Naive B cell (primary cell): Measurements from ENCODE around the gene DISC1. TPM values are rescaled to one million over a fixed set of nuclear protein-coding genes. Genes with fewer than 3 reads are reported as not detected.
A peak's percentile ranks its signal among the peaks of the same experiment; 100 is the strongest.

Experiments used
- ATAC-seq, 2 donors: fragments of 150-1000 bp; cut with Tn5 transposase; 2 replicates each; pipeline ENCODE4 v1.10.0; 2021; ENCODE audit warnings: low read depth in 2 of 2, mild to moderate bottlenecking in 2 of 2, moderate library complexity in 2 of 2
- DNase-seq: peaks from one replicate; pipeline ENCODE4 v3.0.0; 2022
- H3K27ac Mint-ChIP-seq, 6 donors: one replicate each; pipeline ENCODE4 v1.8.0; 2020 to 2022; ENCODE audit warnings: mild to moderate bottlenecking in 6 of 6, mixed read lengths in 6 of 6, moderate library complexity in 5 of 6, inconsistent platforms in 2 of 6
- H3K27me3 Mint-ChIP-seq, 3 donors: one replicate each; pipeline ENCODE4 v1.8.0; 2021 to 2022; ENCODE audit warnings: mixed read lengths in 3 of 3, mild to moderate bottlenecking in 1 of 3
- H3K36me3 Mint-ChIP-seq, 2 donors: one replicate each; pipeline ENCODE4 v1.8.0; 2020 to 2022; ENCODE audit warnings: mixed read lengths in 2 of 2, inconsistent platforms in 1 of 2, mild to moderate bottlenecking in 1 of 2
- H3K4me1 Mint-ChIP-seq, 3 donors: one replicate each; pipeline ENCODE4 v1.8.0; 2020 to 2022; ENCODE audit warnings: mixed read lengths in 3 of 3, inconsistent platforms in 1 of 3, mild to moderate bottlenecking in 1 of 3, moderate library complexity in 1 of 3
- H3K4me3 Mint-ChIP-seq, 8 donors: one replicate each; pipeline ENCODE4 v1.8.0; 2020 to 2022; ENCODE audit warnings: mild to moderate bottlenecking in 8 of 8, mixed read lengths in 8 of 8, moderate library complexity in 8 of 8, inconsistent platforms in 2 of 8
- H3K9me3 Mint-ChIP-seq, 7 donors: one replicate each; pipeline ENCODE4 v1.8.0; 2020 to 2022; ENCODE audit warnings: mixed read lengths in 7 of 7, mild to moderate bottlenecking in 5 of 7, inconsistent platforms in 2 of 7, moderate library complexity in 1 of 7
- polyA plus RNA-seq, 6 donors: library from polyadenylated mRNA; unstranded; fragments of 300-500 nt; fragmentation: Illumina TruSeq; gene quantifications; one replicate each; pipeline ENCODE4 v1.2.3, GENCODE V29; 2021; ENCODE audit warnings: low read depth in 6 of 6

DISC1 gene
- polyA plus RNA-seq, 6 donors from 2014 or later = 1.3 to 2.2 (median 2.1) TPM; not detected in 1

GRCh38 chr1:231705806-231706760 lies 79.5 kb downstream of the DISC1 start:
- Mint-ChIP-seq H3K36me3 (peaks cover 39 to 42% of the 10 kb centered on the region in 2 donors), H3K27ac (no peak overlapping the region), H3K9me3 (peaks cover 0 to 1% (median 0%) of the 10 kb centered on the region in 7 donors), H3K4me3 (no peak overlapping the region), H3K4me1 (peaks cover 0 to 5% (median 0%) of the 10 kb centered on the region in 3 donors), H3K27me3 (peaks cover 32 to 45% (median 39%) of the 10 kb centered on the region in 3 donors)
- ATAC-seq (no peak), DNase-seq (no peak)

GRCh38 chr1:231706934-231707333 lies 80.3 kb downstream of the DISC1 start:
- H3K4me1 Mint-ChIP-seq = peaks cover 0 to 5% (median 0%) of the 10 kb centered on the region in 3 donors
- ATAC-seq = no peak
- H3K27me3 Mint-ChIP-seq = peaks cover 30 to 44% (median 41%) of the 10 kb centered on the region in 3 donors
- H3K27ac Mint-ChIP-seq = no peak overlapping the region
- H3K4me3 Mint-ChIP-seq = no peak overlapping the region
- H3K36me3 Mint-ChIP-seq = peaks cover 42 to 43% of the 10 kb centered on the region in 2 donors
- DNase-seq = no peak
- peaks cover 0 to 4% (median 0%) of the 10 kb centered on the region in 7 donors for H3K9me3 Mint-ChIP-seq

DNA sequence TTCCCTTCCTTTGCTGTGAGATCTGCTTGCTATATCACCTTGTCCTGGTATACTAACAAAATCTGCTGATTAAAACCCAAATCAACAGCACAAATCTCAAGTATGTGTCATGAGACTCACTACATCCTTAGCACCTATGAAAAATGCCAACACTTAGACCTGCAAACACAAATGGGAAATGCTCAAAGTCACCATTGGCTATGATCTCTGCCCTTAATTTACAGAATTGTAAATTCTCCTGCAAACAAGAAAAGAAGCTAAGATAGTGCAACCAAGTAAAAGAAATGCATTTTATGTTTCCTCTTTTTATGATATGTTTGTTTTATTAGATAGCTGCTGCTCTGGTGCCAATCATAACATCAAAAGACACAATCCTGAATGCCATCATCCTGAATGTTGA lies 80.8 kb downstream of the DISC1 start:
- ATAC-seq = no peak
- Mint-ChIP-seq H3K27ac (no peak overlapping the region), H3K4me3 (no peak overlapping the region), H3K4me1 (peaks cover 0 to 5% (median 0%) of the 10 kb centered on the region in 3 donors), H3K9me3 (peaks cover 0 to 6% (median 0%) of the 10 kb centered on the region in 7 donors), H3K36me3 (peaks cover 42% of the 10 kb centered on the region in 2 donors), H3K27me3 (peaks cover 25 to 41% (median 37%) of the 10 kb centered on the region in 3 donors)
- no peak for DNase-seq

- no peak overlapping the region for H3K27ac Mint-ChIP-seq
- peaks cover 15 to 39% (median 28%) of the 10 kb centered on the region in 3 donors for H3K27me3 Mint-ChIP-seq
- ATAC-seq = no peak
- no peak overlapping the region for H3K4me3 Mint-ChIP-seq
- peaks cover 0 to 15% (median 8%) of the 10 kb centered on the region in 7 donors for H3K9me3 Mint-ChIP-seq
- H3K4me1 Mint-ChIP-seq = peaks cover 0 to 5% (median 0%) of the 10 kb centered on the region in 3 donors
- no peak for DNase-seq
- H3K36me3 Mint-ChIP-seq = peaks cover 40 to 42% of the 10 kb centered on the region in 2 donors
Measured at GRCh38 chr1:231708394-231708793, 81.8 kb downstream of the DISC1 start.

DNA sequence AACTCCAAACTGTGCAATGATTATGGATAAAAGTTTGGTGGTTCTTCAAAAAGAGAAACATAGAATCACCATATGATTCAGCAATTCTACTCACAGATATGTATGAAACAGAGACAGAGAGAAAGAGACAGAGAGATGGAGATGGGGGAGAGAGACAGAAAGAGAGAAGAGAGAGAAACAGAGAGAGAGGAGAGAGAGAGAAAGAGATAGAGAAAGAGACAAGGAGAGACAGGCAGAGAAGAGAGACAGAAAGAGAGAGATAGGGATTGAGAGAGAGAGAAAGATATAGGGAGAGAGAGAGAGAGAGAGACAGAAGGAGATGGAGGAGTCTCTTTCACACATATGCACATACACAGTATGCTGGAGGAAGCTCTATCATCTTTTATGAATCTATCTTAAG lies 87.8 kb downstream of the DISC1 start:
- H3K27me3 Mint-ChIP-seq = peaks cover 8 to 19% (median 9%) of the 10 kb centered on the region in 3 donors
- H3K9me3 Mint-ChIP-seq = peaks cover 0 to 18% (median 10%) of the 10 kb centered on the region in 7 donors
- DNase-seq (no peak), ATAC-seq (no peak)
- H3K4me1 Mint-ChIP-seq = peaks cover 0 to 6% (median 0%) of the 10 kb centered on the region in 3 donors
- no peak overlapping the region for H3K4me3 Mint-ChIP-seq
- no peak overlapping the region for H3K27ac Mint-ChIP-seq
- peaks cover 15 to 29% of the 10 kb centered on the region in 2 donors for H3K36me3 Mint-ChIP-seq

DNA sequence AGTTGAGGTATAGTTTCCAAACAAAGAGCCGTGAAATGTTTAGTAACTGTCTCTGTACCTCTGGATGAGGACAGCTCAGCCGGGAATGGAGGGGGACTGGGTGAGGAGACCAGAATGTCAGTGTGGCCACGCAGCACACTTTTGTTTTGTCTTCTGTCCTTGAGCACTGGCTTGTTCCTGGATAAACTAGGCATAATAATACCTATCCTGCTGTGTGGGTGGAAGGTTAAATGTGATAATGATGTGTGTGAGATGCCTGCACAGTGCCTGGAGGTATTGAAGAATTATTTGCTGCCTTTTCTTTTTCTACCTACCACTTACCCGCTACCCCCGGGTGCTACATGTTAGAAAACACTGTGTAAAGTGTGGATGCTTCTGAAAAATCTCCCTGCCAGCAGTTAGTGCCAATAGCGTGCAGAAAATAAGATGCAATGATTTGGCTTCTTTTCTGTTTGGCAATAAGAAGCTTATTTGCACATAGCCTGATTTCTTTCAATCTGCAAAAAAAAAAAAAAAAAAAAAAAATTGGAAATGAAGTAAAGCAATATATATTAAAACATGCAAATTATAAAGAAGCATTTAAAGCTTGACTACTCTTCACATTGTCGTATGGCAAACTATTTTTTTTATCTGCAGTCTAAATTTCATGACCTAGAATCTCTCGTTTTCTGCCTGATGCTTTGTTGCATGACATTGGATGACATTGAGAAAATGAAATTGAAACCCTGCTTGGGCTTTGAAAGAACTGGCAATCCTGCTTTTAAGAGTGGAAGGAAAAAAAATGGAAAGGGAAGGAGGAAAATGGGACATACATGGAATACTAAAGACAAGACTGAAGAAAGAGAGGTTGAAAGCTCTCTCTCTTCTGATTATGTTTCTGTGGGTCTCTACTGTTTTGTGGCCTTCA lies 89.5 kb downstream of the DISC1 start:
- peaks cover 8 to 15% (median 9%) of the 10 kb centered on the region in 3 donors for H3K27me3 Mint-ChIP-seq
- DNase-seq (no peak), ATAC-seq (no peak)
- H3K4me1 Mint-ChIP-seq = peaks cover 0 to 3% (median 0%) of the 10 kb centered on the region in 3 donors
- no peak overlapping the region for H3K4me3 Mint-ChIP-seq
- peaks cover 0 to 18% (median 12%) of the 10 kb centered on the region in 7 donors for H3K9me3 Mint-ChIP-seq
- H3K27ac Mint-ChIP-seq = no peak overlapping the region
- peaks cover 15 to 19% of the 10 kb centered on the region in 2 donors for H3K36me3 Mint-ChIP-seq

DNA sequence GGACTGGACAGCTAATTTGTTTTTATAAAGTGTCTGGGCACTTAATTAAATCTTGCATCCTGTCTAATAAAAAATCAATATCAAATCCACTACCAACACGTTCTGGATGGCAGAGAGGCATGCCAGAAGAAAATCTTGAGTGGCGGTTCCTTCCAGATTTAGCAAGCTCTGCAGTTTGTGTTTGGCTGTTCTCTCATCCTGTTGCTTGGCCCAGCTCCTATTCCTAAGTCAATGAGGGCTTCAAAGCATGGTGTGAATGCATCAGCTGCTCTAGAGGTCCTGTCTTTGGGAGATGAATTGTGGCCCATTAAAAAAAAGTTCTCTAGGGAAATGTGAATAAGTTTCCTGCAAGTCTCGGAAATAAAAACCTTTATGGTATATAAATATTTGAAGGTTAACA lies 90.3 kb downstream of the DISC1 start:
- H3K4me3 Mint-ChIP-seq = no peak overlapping the region
- DNase-seq (no peak), ATAC-seq (no peak)
- H3K9me3 Mint-ChIP-seq = peaks cover 0 to 15% (median 12%) of the 10 kb centered on the region in 7 donors
- H3K27ac Mint-ChIP-seq = no peak overlapping the region
- H3K27me3 Mint-ChIP-seq = peaks cover 6 to 15% (median 8%) of the 10 kb centered on the region in 3 donors
- peaks cover 12 to 18% of the 10 kb centered on the region in 2 donors for H3K36me3 Mint-ChIP-seq
- H3K4me1 Mint-ChIP-seq = peaks cover 0 to 3% (median 0%) of the 10 kb centered on the region in 3 donors

- Mint-ChIP-seq H3K27me3 (peaks cover under 1 to 9% (median 2%) of the 10 kb centered on the region in 3 donors), H3K36me3 (peaks cover 0 to 7% of the 10 kb centered on the region in 2 donors), H3K27ac (no peak overlapping the region), H3K4me3 (no peak overlapping the region), H3K4me1 (peaks cover 0 to 7% (median 5%) of the 10 kb centered on the region in 3 donors), H3K9me3 (peaks cover 0 to 4% (median 0%) of the 10 kb centered on the region in 7 donors)
- ATAC-seq (no peak), DNase-seq (no peak)
Measured at GRCh38 chr1:231719485-231720183, 93.0 kb downstream of the DISC1 start.

DNA sequence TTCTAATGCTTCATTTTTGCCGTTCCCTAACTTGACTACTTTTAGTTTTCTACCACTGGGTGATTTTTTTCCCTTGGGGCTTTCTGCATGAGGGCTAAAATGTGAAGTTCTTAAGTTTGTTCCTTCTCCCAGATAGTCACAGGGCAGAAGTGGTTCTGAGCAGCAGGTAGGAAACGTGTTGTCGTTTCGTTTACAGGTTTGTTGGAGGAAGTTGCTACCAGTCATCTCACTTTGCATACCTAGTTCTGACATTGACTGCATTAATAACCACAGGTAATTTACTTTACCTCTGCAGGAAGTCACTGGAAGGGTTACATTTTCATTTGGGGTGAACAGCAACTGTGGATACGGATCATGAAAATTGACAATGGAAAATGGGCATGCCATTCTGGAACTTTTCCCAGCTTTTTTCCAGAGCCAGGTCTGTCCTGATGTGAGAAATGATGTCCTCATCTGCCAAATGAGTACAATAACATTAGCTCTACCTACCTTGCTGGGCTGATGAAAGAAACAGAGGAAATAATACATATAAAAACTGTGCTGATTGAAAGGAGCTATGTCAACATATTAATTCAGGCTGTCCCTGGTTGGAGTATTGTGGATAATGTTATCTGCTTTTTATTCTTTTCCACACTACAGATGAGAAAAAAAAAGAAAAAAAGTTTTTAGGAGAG lies 94.2 kb downstream of the DISC1 start:
- Mint-ChIP-seq H3K9me3 (peaks cover 0 to 4% (median 0%) of the 10 kb centered on the region in 7 donors), H3K27ac (peak overlapping the region in 1 of 6 donors; percentile 4), H3K27me3 (peaks cover 0 to 9% (median 0%) of the 10 kb centered on the region in 3 donors), H3K36me3 (peaks cover 0 to 7% of the 10 kb centered on the region in 2 donors), H3K4me1 (peaks cover 5 to 13% (median 5%) of the 10 kb centered on the region in 3 donors), H3K4me3 (no peak overlapping the region)
- DNase-seq = no peak
- no peak for ATAC-seq

- DNase-seq = no peak
- peaks cover 0 to 9% (median 0%) of the 10 kb centered on the region in 3 donors for H3K27me3 Mint-ChIP-seq
- no peak for ATAC-seq
- no peak overlapping the region for H3K27ac Mint-ChIP-seq
- peaks cover 0 to 4% (median 0%) of the 10 kb centered on the region in 7 donors for H3K9me3 Mint-ChIP-seq
- peaks cover 0 to 7% of the 10 kb centered on the region in 2 donors for H3K36me3 Mint-ChIP-seq
- no peak overlapping the region for H3K4me3 Mint-ChIP-seq
- peaks cover 5 to 12% (median 5%) of the 10 kb centered on the region in 3 donors for H3K4me1 Mint-ChIP-seq
Measured at GRCh38 chr1:231721436-231721835, 94.8 kb downstream of the DISC1 start.

GRCh38 chr1:231722356-231722755 lies 95.8 kb downstream of the DISC1 start:
- ATAC-seq (no peak), DNase-seq (no peak)
- Mint-ChIP-seq H3K27me3 (peaks cover 0 to 9% (median 0%) of the 10 kb centered on the region in 3 donors), H3K9me3 (peaks cover 0 to 4% (median 0%) of the 10 kb centered on the region in 7 donors), H3K36me3 (peaks cover 0 to 7% of the 10 kb centered on the region in 2 donors), H3K4me3 (no peak overlapping the region), H3K27ac (no peak overlapping the region), H3K4me1 (peaks cover 5 to 12% (median 5%) of the 10 kb centered on the region in 3 donors)

DNA sequence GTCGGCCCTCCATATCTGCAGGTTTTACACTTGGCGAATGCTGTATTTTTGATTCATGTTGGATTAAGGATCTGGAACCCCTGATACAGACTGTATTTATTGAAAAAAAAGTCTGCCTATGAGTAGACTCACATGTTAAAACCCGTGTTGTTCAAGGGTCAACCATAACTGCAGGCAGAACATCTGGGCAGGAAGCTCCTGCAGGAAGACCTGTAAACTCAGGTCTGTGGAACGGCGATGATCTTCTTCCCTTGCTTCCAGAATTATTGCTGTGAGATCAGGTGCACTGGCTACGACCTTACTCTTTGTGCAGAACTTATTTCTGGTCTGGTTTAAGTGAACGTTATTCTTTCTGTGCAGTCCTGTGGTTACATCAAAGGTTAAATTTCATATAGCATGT lies 96.6 kb downstream of the DISC1 start:
- Mint-ChIP-seq H3K27ac (no peak overlapping the region), H3K4me1 (peaks cover 5 to 12% (median 5%) of the 10 kb centered on the region in 3 donors), H3K9me3 (peaks cover 0 to 4% (median 0%) of the 10 kb centered on the region in 7 donors), H3K36me3 (peaks cover 0 to 7% of the 10 kb centered on the region in 2 donors), H3K27me3 (peaks cover 0 to 5% (median 0%) of the 10 kb centered on the region in 3 donors), H3K4me3 (no peak overlapping the region)
- DNase-seq (no peak), ATAC-seq (no peak)
